T-helper 1 cell (primary cell): ENCODE results near the gene OR51M1.

Experiments
- DNase-seq, 5 donors: peaks; one replicate each; pipeline ENCODE4 v3.0.0-alpha.2; 2012 to 2020

Gene OR51M1

GRCh38 chr11:5390210-5390609 is 6.6 kb downstream of the OR51M1 start:
- DNase-seq = no peak

GRCh38 chr11:5394091-5394490 is 10.5 kb downstream of the OR51M1 start:
- DNase-seq = no peak

GRCh38 chr11:5398936-5399335 is 15.3 kb downstream of the OR51M1 start:
- no peak for DNase-seq

- DNase-seq = no peak
These were observed 21.6 kb downstream of the OR51M1 start for GRCh38 chr11:5405173-5405572.

- DNase-seq = no peak
These were observed 37.4 kb downstream of the OR51M1 start for GRCh38 chr11:5420993-5421392.

- no peak for DNase-seq
These were observed 38.2 kb downstream of the OR51M1 start, which contains the start of gene OR51Q1 for GRCh38 chr11:5421811-5422210. TSS of gene OR51Q1 (plus strand) at chr11:5422111. CDS start at chr11:5422201, 90 bp downstream.

- DNase-seq = no peak
These were observed 39.5 kb downstream of the OR51M1 start for GRCh38 chr11:5423131-5423530.

GRCh38 chr11:5441414-5441813 is 57.8 kb downstream of the OR51M1 start, which contains the start of gene OR51I1:
TSS of gene OR51I1 (minus strand) at chr11:5441514. CDS start at chr11:5441514, 0 bp downstream.
- no peak for DNase-seq
